NB4 (cell line): ENCODE results near the gene FAM32A.
A peak's percentile ranks its signal among the peaks of the same experiment; 100 is the strongest.

ENCODE experiments used
- DNase-seq: peaks from one replicate; pipeline ENCODE4 v3.0.0; 2010; ENCODE audit warnings: low read depth
- H3K4me3 ChIP-seq: one replicate; pipeline ENCODE4 v1.5.1; 2011; ENCODE audit warnings: mild to moderate bottlenecking, low read depth, low read length, moderate library complexity
- CTCF ChIP-seq: IDR thresholded peaks from one replicate; pipeline ENCODE4 v1.5.1; 2012; ENCODE audit warnings: low read depth, low read length
- MAX ChIP-seq: IDR thresholded peaks from 2 replicates; pipeline ENCODE4 v1.6.1; 2011; ENCODE audit warnings: low read depth, low read length
- MYC ChIP-seq: IDR thresholded peaks from 2 replicates; pipeline ENCODE4 v1.6.1; 2011; ENCODE audit warnings: low read depth, low read length
- POLR2A ChIP-seq: IDR thresholded peaks from 2 replicates; pipeline ENCODE4 v1.6.1; 2011; ENCODE audit warnings: mild to moderate bottlenecking; ENCODE audit not compliant: insufficient read length; ENCODE audit errors: extremely low read depth

Gene FAM32A

GRCh38 chr19:16232127-16232526, 46.9 kb downstream of the FAM32A start:
- TF ChIP-seq POLR2A = no peak
- no peak for TF ChIP-seq MAX
- TF ChIP-seq MYC = no peak
- no peak for TF ChIP-seq CTCF
- H3K4me3 ChIP-seq = no peak overlapping the region
- no peak for DNase-seq

- H3K4me3 ChIP-seq = no peak overlapping the region
- no peak for TF ChIP-seq POLR2A
- TF ChIP-seq CTCF = no peak
- TF ChIP-seq MAX = no peak
- no peak for TF ChIP-seq MYC
Observed at GRCh38 chr19:16232568-16232967, 47.4 kb downstream of the FAM32A start.

GRCh38 chr19:16233081-16233776, 48.0 kb downstream of the FAM32A start:
- TF ChIP-seq MYC (no peak), CTCF (no peak), POLR2A (no peak), MAX (no peak)
- no peak overlapping the region for H3K4me3 ChIP-seq
- DNase-seq = no peak

More at GRCh38 chr19:16232568-16232967, 47.4 kb downstream of the FAM32A start:
- no peak for DNase-seq

GRCh38 chr19:16233836-16234551, 48.8 kb downstream of the FAM32A start:
- no peak overlapping the region for H3K4me3 ChIP-seq
- no peak for TF ChIP-seq CTCF
- TF ChIP-seq MYC = no peak
- no peak for TF ChIP-seq MAX
- no peak for TF ChIP-seq POLR2A
- peak; percentile 27 for DNase-seq

- H3K4me3 ChIP-seq = no peak overlapping the region
- no peak for DNase-seq
- TF ChIP-seq MYC = no peak
- TF ChIP-seq MAX = no peak
Observed at GRCh38 chr19:16234552-16235445, 49.6 kb downstream of the FAM32A start.
